ENCODE data around the gene CYBA.
A peak's percentile ranks its signal among the peaks of the same experiment; 100 is the strongest.

The CYBA gene

GRCh38 chr16:88628512-88628974, 22.3 kb downstream of the CYBA start:
- CTCF ChIA-PET, result no interaction called here
- DNase-seq, result no peak
- Mint-ChIP-seq H3K27ac (no peak overlapping the region), H3K9me3 (no peaks in the 10 kb centered on the region), H3K27me3 (no peaks in the 10 kb centered on the region), H3K36me3 (peaks cover 34% of the 10 kb centered on the region), H3K4me3 (no peak overlapping the region), H3K4me1 (peaks cover 9% of the 10 kb centered on the region)

GRCh38 chr16:88627531-88628411, 23.1 kb downstream of the CYBA start:
- peak overlapping the region; percentile 25 for H3K27ac Mint-ChIP-seq
- H3K9me3 Mint-ChIP-seq, result no peaks in the 10 kb centered on the region
- peaks cover 40% of the 10 kb centered on the region for H3K36me3 Mint-ChIP-seq
- H3K4me3 Mint-ChIP-seq, result no peak overlapping the region
- no peak for DNase-seq
- H3K4me1 Mint-ChIP-seq, result peaks cover 3% of the 10 kb centered on the region
- CTCF ChIA-PET, result no interaction called here
- H3K27me3 Mint-ChIP-seq, result no peaks in the 10 kb centered on the region

- Mint-ChIP-seq H3K4me1 (no peaks in the 10 kb centered on the region), H3K9me3 (no peaks in the 10 kb centered on the region), H3K36me3 (peaks cover 39% of the 10 kb centered on the region), H3K27me3 (no peaks in the 10 kb centered on the region), H3K4me3 (no peak overlapping the region), H3K27ac (no peak overlapping the region)
- CTCF ChIA-PET, result no interaction called here
- no peak for DNase-seq
These were observed 24.2 kb downstream of the CYBA start for GRCh38 chr16:88626646-88627045.

- Mint-ChIP-seq H3K36me3 (peaks cover 37% of the 10 kb centered on the region), H3K27ac (no peak overlapping the region), H3K27me3 (no peaks in the 10 kb centered on the region), H3K4me3 (no peak overlapping the region), H3K4me1 (peaks cover 8% of the 10 kb centered on the region), H3K9me3 (no peaks in the 10 kb centered on the region)
- CTCF ChIA-PET, result no interaction called here
- no peak for DNase-seq
These were observed 25.8 kb downstream of the CYBA start for GRCh38 chr16:88624977-88625576.

GRCh38 chr16:88624481-88624880, 26.4 kb downstream of the CYBA start:
- H3K27me3 Mint-ChIP-seq, result no peaks in the 10 kb centered on the region
- peaks cover 36% of the 10 kb centered on the region for H3K36me3 Mint-ChIP-seq
- no peak overlapping the region for H3K4me3 Mint-ChIP-seq
- H3K9me3 Mint-ChIP-seq, result no peaks in the 10 kb centered on the region
- no peak overlapping the region for H3K27ac Mint-ChIP-seq
- CTCF ChIA-PET, result no interaction called here
- peaks cover 14% of the 10 kb centered on the region for H3K4me1 Mint-ChIP-seq
- no peak for DNase-seq

GRCh38 chr16:88623858-88624257, 27.0 kb downstream of the CYBA start:
- no peaks in the 10 kb centered on the region for H3K27me3 Mint-ChIP-seq

GRCh38 chr16:88622866-88623265, 28.0 kb downstream of the CYBA start:
- CTCF ChIA-PET, result no interaction called here
- Mint-ChIP-seq H3K36me3 (peaks cover 35% of the 10 kb centered on the region), H3K9me3 (no peaks in the 10 kb centered on the region), H3K4me1 (peaks cover 23% of the 10 kb centered on the region), H3K4me3 (no peak overlapping the region), H3K27ac (peak overlapping the region; percentile 37), H3K27me3 (no peaks in the 10 kb centered on the region)
- no peak for DNase-seq

More at GRCh38 chr16:88623858-88624257, 27.0 kb downstream of the CYBA start:
- Mint-ChIP-seq H3K27ac (no peak overlapping the region), H3K4me3 (no peak overlapping the region), H3K9me3 (no peaks in the 10 kb centered on the region), H3K4me1 (peaks cover 21% of the 10 kb centered on the region), H3K36me3 (peaks cover 36% of the 10 kb centered on the region)
- CTCF ChIA-PET, result no interaction called here
- no peak for DNase-seq

- H3K9me3 Mint-ChIP-seq, result no peaks in the 10 kb centered on the region
- CTCF ChIA-PET, result no interaction called here
- H3K27me3 Mint-ChIP-seq, result no peaks in the 10 kb centered on the region
- H3K36me3 Mint-ChIP-seq, result peaks cover 33% of the 10 kb centered on the region
- H3K27ac Mint-ChIP-seq, result peak overlapping the region; percentile 62
- H3K4me1 Mint-ChIP-seq, result peaks cover 24% of the 10 kb centered on the region
- no peak overlapping the region for H3K4me3 Mint-ChIP-seq
- DNase-seq, result no peak
These were observed 28.7 kb downstream of the CYBA start for GRCh38 chr16:88622125-88622524.

GRCh38 chr16:88619859-88620815, 30.7 kb downstream of the CYBA start:
- H3K4me1 Mint-ChIP-seq, result peaks cover 24% of the 10 kb centered on the region
- peaks cover 34% of the 10 kb centered on the region for H3K36me3 Mint-ChIP-seq
- H3K27ac Mint-ChIP-seq, result peak overlapping the region; percentile 89
- peak overlapping the region; percentile 35 for H3K4me3 Mint-ChIP-seq
- CTCF ChIA-PET, result interaction anchor here (1.1 kb wide), 1 partner anchor 11 kb away, joined by 3 read pairs; no protein-coding TSS in a partner anchor
- no peaks in the 10 kb centered on the region for H3K27me3 Mint-ChIP-seq
- peak; percentile 66 for DNase-seq
- H3K9me3 Mint-ChIP-seq, result no peaks in the 10 kb centered on the region

GRCh38 chr16:88618956-88619667, 31.7 kb downstream of the CYBA start:
- peak overlapping the region; percentile 89 for H3K27ac Mint-ChIP-seq
- DNase-seq, result no peak
- no peaks in the 10 kb centered on the region for H3K9me3 Mint-ChIP-seq
- CTCF ChIA-PET, result no interaction called here
- H3K36me3 Mint-ChIP-seq, result peaks cover 39% of the 10 kb centered on the region
- peaks cover 24% of the 10 kb centered on the region for H3K4me1 Mint-ChIP-seq
- no peak overlapping the region for H3K4me3 Mint-ChIP-seq
- no peaks in the 10 kb centered on the region for H3K27me3 Mint-ChIP-seq

- Mint-ChIP-seq H3K27ac (peak overlapping the region; percentile 89), H3K4me3 (no peak overlapping the region), H3K27me3 (no peaks in the 10 kb centered on the region), H3K4me1 (peaks cover 24% of the 10 kb centered on the region), H3K9me3 (no peaks in the 10 kb centered on the region), H3K36me3 (peaks cover 36% of the 10 kb centered on the region)
- CTCF ChIA-PET, result interaction anchor here (0.7 kb wide), 1 partner anchor 249 kb away, joined by 3 read pairs; no protein-coding TSS in a partner anchor
- no peak for DNase-seq
These were observed 32.5 kb downstream of the CYBA start for GRCh38 chr16:88618182-88618955.

GRCh38 chr16:88617268-88618031, 33.4 kb downstream of the CYBA start:
- peak overlapping the region; percentile 29 for H3K27ac Mint-ChIP-seq
- peaks cover 24% of the 10 kb centered on the region for H3K4me1 Mint-ChIP-seq
- no peaks in the 10 kb centered on the region for H3K9me3 Mint-ChIP-seq
- peaks cover 34% of the 10 kb centered on the region for H3K36me3 Mint-ChIP-seq
- DNase-seq, result no peak
- CTCF ChIA-PET, result no interaction called here
- H3K4me3 Mint-ChIP-seq, result no peak overlapping the region
- H3K27me3 Mint-ChIP-seq, result no peaks in the 10 kb centered on the region
